ENCODE results near the gene KLHDC7B.

- TF ChIP-seq, protein P1, sequence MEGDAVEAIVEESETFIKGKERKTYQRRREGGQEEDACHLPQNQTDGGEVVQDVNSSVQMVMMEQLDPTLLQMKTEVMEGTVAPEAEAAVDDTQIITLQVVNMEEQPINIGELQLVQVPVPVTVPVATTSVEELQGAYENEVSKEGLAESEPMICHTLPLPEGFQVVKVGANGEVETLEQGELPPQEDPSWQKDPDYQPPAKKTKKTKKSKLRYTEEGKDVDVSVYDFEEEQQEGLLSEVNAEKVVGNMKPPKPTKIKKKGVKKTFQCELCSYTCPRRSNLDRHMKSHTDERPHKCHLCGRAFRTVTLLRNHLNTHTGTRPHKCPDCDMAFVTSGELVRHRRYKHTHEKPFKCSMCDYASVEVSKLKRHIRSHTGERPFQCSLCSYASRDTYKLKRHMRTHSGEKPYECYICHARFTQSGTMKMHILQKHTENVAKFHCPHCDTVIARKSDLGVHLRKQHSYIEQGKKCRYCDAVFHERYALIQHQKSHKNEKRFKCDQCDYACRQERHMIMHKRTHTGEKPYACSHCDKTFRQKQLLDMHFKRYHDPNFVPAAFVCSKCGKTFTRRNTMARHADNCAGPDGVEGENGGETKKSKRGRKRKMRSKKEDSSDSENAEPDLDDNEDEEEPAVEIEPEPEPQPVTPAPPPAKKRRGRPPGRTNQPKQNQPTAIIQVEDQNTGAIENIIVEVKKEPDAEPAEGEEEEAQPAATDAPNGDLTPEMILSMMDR (IDR thresholded peaks at IDR 0.05; ENCODE audit: low read depth, low read length): no peak
- no peak for TF ChIP-seq EZH2phosphoT487 (IDR thresholded peaks at IDR 0.05; ENCODE audit: low read depth)
These were observed 40.7 kb downstream of the KLHDC7B start for GRCh38 chr22:50586416-50586815.

All from OCI-LY3 (cell line).